Glomerular endothelial cell (primary cell): ENCODE results near the gene SLC8B1. TPM values are rescaled to one million over a fixed set of nuclear protein-coding genes. Genes with fewer than 3 reads are reported as not detected.

Experiments
- DNase-seq: peaks from one replicate; pipeline ENCODE4 v3.0.0-alpha.2; 2011; ENCODE audit warnings: low read depth, low spot score; ENCODE audit errors: extremely low read depth
- total RNA-seq: library from RNA; depleted of rRNA; stranded (reverse); fragments of >200 nt; gene quantifications from 2 replicates; pipeline ENCODE4 v1.2.3, GENCODE V29; 2015

Gene SLC8B1
- total RNA-seq, 1 donor from 2014 or later: 23.7 TPM

GRCh38 chr12:113296557-113297213, 38.2 kb downstream of the SLC8B1 start:
- no peak for DNase-seq

- no peak for DNase-seq
Measured at GRCh38 chr12:113295886-113296556, 38.9 kb downstream of the SLC8B1 start.

GRCh38 chr12:113293100-113293499, 41.8 kb downstream of the SLC8B1 start:
- DNase-seq: no peak

DNA sequence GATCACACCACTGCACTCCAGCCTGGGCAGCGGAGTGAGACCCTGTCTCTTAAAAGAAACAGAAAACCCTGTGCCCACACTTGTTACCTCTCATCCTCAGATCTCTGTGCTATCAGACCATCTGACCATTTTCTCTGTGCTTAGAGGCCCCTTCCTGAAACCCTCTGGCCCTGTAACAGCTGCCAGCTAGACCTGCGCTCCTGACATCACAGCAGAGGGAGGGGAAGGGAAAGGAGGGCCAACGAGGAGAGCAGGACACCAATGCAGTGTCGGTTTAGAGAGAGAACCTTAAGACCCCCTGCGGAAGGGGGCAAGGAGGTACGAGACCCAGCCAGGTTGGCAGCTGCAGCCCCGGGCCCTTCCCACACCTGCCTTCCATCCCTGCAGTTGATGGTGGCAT, 42.4 kb downstream of the SLC8B1 start:
- no peak for DNase-seq

DNA sequence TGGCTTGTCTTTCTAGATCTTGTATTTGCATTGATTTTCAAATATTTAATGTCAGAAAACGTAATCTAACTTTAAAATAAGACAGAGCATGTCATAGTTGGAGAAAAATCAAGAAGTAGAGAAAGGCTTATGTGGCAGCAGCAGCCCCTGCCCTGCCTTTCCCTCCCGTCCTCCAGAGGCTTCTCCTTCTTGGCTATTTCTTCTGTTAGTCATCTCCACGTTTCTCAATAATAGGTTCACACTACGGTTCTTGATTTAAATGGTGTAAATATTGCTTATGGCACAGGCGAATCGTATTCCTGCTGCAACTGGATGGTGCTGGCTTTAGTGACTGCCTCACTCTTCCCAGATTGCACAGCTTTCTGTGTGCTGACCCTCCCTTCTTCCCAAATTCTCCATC, 42.8 kb downstream of the SLC8B1 start:
- no peak for DNase-seq

DNA sequence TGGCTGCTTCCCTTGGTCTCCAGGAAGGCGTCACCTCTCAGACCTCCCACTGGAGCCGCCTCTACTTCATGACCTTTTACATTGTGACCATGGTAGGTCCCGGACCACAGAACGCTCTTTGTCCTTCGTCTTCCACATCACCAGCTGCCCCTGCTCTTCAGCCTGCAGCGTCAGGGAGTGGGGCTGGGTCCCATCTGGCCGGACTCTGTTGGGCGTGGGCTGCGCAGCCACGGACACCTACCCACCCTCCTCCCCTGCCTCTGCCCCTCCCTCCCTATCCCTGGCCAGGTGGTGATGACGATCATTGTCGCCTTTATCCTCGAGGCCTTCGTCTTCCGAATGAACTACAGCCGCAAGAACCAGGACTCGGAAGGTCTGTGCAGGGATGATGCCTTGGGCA, 43.3 kb downstream of the SLC8B1 start:
- no peak for DNase-seq

GRCh38 chr12:113290506-113290905, 44.4 kb downstream of the SLC8B1 start:
- no peak for DNase-seq

- DNase-seq: no peak
Measured at GRCh38 chr12:113289361-113289760, 45.5 kb downstream of the SLC8B1 start.

GRCh38 chr12:113287899-113288282, 47.0 kb downstream of the SLC8B1 start:
- DNase-seq: no peak

DNA sequence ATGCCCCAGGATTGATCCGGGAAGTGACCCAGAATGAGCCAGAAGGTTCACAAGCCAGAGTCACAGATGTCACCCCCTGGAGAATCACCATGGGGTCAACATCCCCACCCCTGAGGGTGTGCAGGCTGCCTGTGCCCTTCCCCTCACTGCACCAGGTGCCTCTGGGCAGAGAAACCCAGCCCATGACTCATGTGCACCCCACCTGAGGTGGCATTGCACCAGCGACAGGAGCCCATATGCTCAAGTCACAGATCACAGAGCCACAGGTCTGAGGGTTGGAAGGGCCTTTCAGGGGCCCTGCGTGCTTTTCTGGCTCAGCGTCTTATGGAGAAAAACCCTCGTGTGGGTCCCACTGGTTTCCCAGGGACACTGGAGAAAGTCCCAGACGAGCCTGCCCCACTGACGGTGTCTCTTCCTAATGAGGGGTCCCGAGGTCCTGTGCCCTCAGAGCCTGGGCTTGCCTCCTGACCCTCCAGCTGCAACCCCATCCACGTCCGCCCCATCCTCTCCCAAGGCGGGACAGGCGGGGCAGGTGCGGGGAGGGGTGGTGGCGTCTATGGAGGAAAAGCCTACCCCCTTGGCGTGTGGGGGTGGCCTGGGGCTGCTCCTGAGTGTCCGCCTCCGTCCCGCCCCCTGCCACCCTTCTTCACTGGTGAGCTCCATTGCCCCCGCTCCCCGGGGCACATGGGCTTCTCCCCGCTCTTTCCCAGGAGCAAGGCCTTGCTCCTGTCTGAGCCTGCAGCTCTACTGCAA, 47.6 kb downstream of the SLC8B1 start:
- no peak for DNase-seq

- no peak for DNase-seq
Measured at GRCh38 chr12:113286712-113287111, 48.2 kb downstream of the SLC8B1 start.

GRCh38 chr12:113285679-113286610, 49.0 kb downstream of the SLC8B1 start:
- DNase-seq: no peak

DNA sequence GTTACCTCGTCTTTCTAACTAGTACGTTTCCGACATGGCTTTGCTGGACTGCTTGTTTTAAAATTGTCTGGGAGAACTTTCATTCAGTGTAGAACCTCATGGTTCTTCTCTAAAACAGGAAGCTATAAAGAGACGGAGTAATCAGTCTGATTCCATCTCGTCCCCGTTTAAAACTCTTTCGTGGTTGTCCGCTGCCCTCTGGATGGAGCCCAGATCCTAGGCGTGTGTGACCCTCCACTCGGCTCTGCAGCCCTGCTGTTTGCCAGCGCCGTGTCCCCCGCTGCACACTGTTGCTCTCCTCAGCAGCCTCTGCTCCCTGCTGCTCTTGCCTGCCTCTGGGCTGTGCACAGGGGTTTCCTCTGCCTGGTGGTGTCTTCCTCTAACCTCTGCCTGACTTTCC, 50.2 kb downstream of the SLC8B1 start:
- DNase-seq: no peak

GRCh38 chr12:113278633-113279032, 56.3 kb downstream of the SLC8B1 start:
- no peak for DNase-seq

DNA sequence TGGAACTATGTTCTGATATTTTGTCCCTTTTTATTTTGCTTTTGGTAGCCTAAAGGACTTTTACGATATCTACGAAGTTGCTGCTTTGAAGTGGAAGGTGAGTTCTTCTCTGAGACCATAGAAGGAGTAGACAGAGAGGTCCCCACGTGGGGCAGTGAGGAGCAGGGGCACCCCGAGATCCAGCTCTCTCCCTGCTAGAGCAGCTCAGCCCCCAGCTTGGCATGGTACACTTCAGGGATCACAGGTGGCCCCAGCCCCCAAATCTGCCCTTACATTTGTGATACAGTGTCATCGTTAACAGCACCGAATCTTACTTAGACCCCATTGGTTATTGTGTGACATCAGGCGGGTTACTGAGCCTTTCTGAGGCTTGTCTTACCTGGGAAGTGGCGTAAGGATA, 56.8 kb downstream of the SLC8B1 start:
- DNase-seq: no peak

GRCh38 chr12:113277511-113277910, 57.4 kb downstream of the SLC8B1 start:
- DNase-seq: no peak

GRCh38 chr12:113276946-113277500, 57.9 kb downstream of the SLC8B1 start:
- no peak for DNase-seq

DNA sequence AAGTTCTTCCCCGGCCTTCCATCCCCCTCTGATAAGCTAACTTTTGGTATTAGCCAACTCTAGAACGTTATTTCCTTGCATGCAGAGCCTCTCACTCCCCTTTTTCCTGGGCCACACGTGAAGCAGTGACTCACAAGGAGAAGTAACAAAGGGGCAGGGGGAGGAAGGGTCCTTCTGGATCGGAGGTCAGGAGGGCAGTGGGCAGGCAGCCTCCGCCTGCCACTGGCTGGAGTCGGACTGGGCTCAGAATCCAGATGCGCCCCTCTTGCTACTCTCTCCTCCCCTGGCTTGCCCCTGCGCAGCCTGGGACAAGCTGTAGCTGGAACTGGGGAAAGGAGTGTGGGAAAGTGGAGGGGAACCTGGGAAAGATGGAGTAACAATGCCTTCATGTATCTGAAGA, 58.6 kb downstream of the SLC8B1 start:
- no peak for DNase-seq

GRCh38 chr12:113274848-113275247, 60.1 kb downstream of the SLC8B1 start:
- DNase-seq: no peak

- no peak for DNase-seq
Measured at GRCh38 chr12:113273053-113273725, 61.7 kb downstream of the SLC8B1 start.
